Measurements from ENCODE around the gene MBTD1. TPM values are rescaled to one million over a fixed set of nuclear protein-coding genes. Genes with fewer than 3 reads are reported as not detected.

The MBTD1 gene
- total and polyA plus RNA-seq, 9 donors, result 17.3 to 25.0 (median 20.6) TPM

GRCh38 chr17:51150932-51151331 is 108.9 kb downstream of the MBTD1 start:
- Histone ChIP-seq H3K4me3 (ENCODE audit: low read length) (no peak overlapping the region), H3K27me3 (ENCODE audit: control insufficient read depth, insufficient read depth, low read length) (no peaks in the 10 kb centered on the region), H3K27ac (ENCODE audit: low read length) (no peak overlapping the region), H3K4me1 (ENCODE audit: control insufficient read depth, insufficient read depth, low read length) (peaks cover 5% of the 10 kb centered on the region), H3K36me3 (ENCODE audit: control insufficient read depth, insufficient read depth, low read length) (no peaks in the 10 kb centered on the region), H3K9me3 (replicated peaks; ENCODE audit: control insufficient read depth, low read depth, low read length) (no peaks in the 10 kb centered on the region)
- DNase-seq, result no peak
- no CpG with 5 or more reads among the region's 5 CpGs for WGBS (ENCODE audit: insufficient coverage)

- no peaks in the 10 kb centered on the region for H3K27me3 ChIP-seq (ENCODE audit: control insufficient read depth, insufficient read depth, low read length)
- no peak overlapping the region for H3K27ac ChIP-seq (ENCODE audit: low read length)
- H3K4me3 ChIP-seq (ENCODE audit: low read length), result no peak overlapping the region
- peaks cover 1% of the 10 kb centered on the region for H3K4me1 ChIP-seq (ENCODE audit: control insufficient read depth, insufficient read depth, low read length)
- no peak for DNase-seq
- WGBS (ENCODE audit: insufficient coverage), result no CpG with 5 or more reads among the region's 2 CpGs
- no peaks in the 10 kb centered on the region for H3K9me3 ChIP-seq (replicated peaks; ENCODE audit: control insufficient read depth, low read depth, low read length)
- no peaks in the 10 kb centered on the region for H3K36me3 ChIP-seq (ENCODE audit: control insufficient read depth, insufficient read depth, low read length)
Measured at GRCh38 chr17:51149163-51149562, 110.7 kb downstream of the MBTD1 start.

GRCh38 chr17:51147650-51148049 is 112.2 kb downstream of the MBTD1 start:
- H3K27ac ChIP-seq (ENCODE audit: low read length), result no peak overlapping the region
- no peaks in the 10 kb centered on the region for H3K36me3 ChIP-seq (ENCODE audit: control insufficient read depth, insufficient read depth, low read length)
- H3K4me3 ChIP-seq (ENCODE audit: low read length), result no peak overlapping the region
- H3K27me3 ChIP-seq (ENCODE audit: control insufficient read depth, insufficient read depth, low read length), result no peaks in the 10 kb centered on the region
- no CpG with 5 or more reads among the region's 4 CpGs for WGBS (ENCODE audit: insufficient coverage)
- DNase-seq, result no peak
- no peaks in the 10 kb centered on the region for H3K4me1 ChIP-seq (ENCODE audit: control insufficient read depth, insufficient read depth, low read length)
- H3K9me3 ChIP-seq (replicated peaks; ENCODE audit: control insufficient read depth, low read depth, low read length), result no peaks in the 10 kb centered on the region

GRCh38 chr17:51144266-51145022 is 115.4 kb downstream of the MBTD1 start:
- no peaks in the 10 kb centered on the region for H3K4me1 ChIP-seq (ENCODE audit: control insufficient read depth, insufficient read depth, low read length)
- no peaks in the 10 kb centered on the region for H3K36me3 ChIP-seq (ENCODE audit: control insufficient read depth, insufficient read depth, low read length)
- H3K27ac ChIP-seq (ENCODE audit: low read length), result no peak overlapping the region
- no peaks in the 10 kb centered on the region for H3K27me3 ChIP-seq (ENCODE audit: control insufficient read depth, insufficient read depth, low read length)
- H3K9me3 ChIP-seq (replicated peaks; ENCODE audit: control insufficient read depth, low read depth, low read length), result no peaks in the 10 kb centered on the region
- no CpG with 5 or more reads among the region's 6 CpGs for WGBS (ENCODE audit: insufficient coverage)
- H3K4me3 ChIP-seq (ENCODE audit: low read length), result no peak overlapping the region
- DNase-seq, result no peak

GRCh38 chr17:51142597-51142996 is 117.3 kb downstream of the MBTD1 start:
- no CpG with 5 or more reads among the region's 2 CpGs for WGBS (ENCODE audit: insufficient coverage)
- Histone ChIP-seq H3K4me1 (ENCODE audit: control insufficient read depth, insufficient read depth, low read length) (no peaks in the 10 kb centered on the region), H3K27ac (ENCODE audit: low read length) (no peak overlapping the region), H3K4me3 (ENCODE audit: low read length) (no peak overlapping the region), H3K9me3 (replicated peaks; ENCODE audit: control insufficient read depth, low read depth, low read length) (no peaks in the 10 kb centered on the region), H3K36me3 (ENCODE audit: control insufficient read depth, insufficient read depth, low read length) (no peaks in the 10 kb centered on the region), H3K27me3 (ENCODE audit: control insufficient read depth, insufficient read depth, low read length) (no peaks in the 10 kb centered on the region)
- no peak for DNase-seq

- DNase-seq, result no peak
- 92% methylated on average over 3 of the region's 3 CpGs for WGBS (ENCODE audit: insufficient coverage)
- H3K4me3 ChIP-seq (ENCODE audit: low read length), result no peak overlapping the region
- no peaks in the 10 kb centered on the region for H3K9me3 ChIP-seq (replicated peaks; ENCODE audit: control insufficient read depth, low read depth, low read length)
- H3K27me3 ChIP-seq (ENCODE audit: control insufficient read depth, insufficient read depth, low read length), result no peaks in the 10 kb centered on the region
- no peak overlapping the region for H3K27ac ChIP-seq (ENCODE audit: low read length)
- H3K4me1 ChIP-seq (ENCODE audit: control insufficient read depth, insufficient read depth, low read length), result no peaks in the 10 kb centered on the region
- H3K36me3 ChIP-seq (ENCODE audit: control insufficient read depth, insufficient read depth, low read length), result no peaks in the 10 kb centered on the region
Measured at GRCh38 chr17:51135956-51136355, 123.9 kb downstream of the MBTD1 start.

- no peaks in the 10 kb centered on the region for H3K4me1 ChIP-seq (ENCODE audit: control insufficient read depth, insufficient read depth, low read length)
- WGBS (ENCODE audit: insufficient coverage), result no CpG with 5 or more reads among the region's 2 CpGs
Measured at GRCh38 chr17:51133365-51133764, 126.5 kb downstream of the MBTD1 start.

GRCh38 chr17:51132964-51133319 is 126.9 kb downstream of the MBTD1 start:
- H3K27me3 ChIP-seq (ENCODE audit: control insufficient read depth, insufficient read depth, low read length), result no peaks in the 10 kb centered on the region
- no peak overlapping the region for H3K4me3 ChIP-seq (ENCODE audit: low read length)
- H3K4me1 ChIP-seq (ENCODE audit: control insufficient read depth, insufficient read depth, low read length), result no peaks in the 10 kb centered on the region
- H3K27ac ChIP-seq (ENCODE audit: low read length), result no peak overlapping the region
- no peaks in the 10 kb centered on the region for H3K9me3 ChIP-seq (replicated peaks; ENCODE audit: control insufficient read depth, low read depth, low read length)
- DNase-seq, result no peak
- H3K36me3 ChIP-seq (ENCODE audit: control insufficient read depth, insufficient read depth, low read length), result no peaks in the 10 kb centered on the region

More at GRCh38 chr17:51133365-51133764, 126.5 kb downstream of the MBTD1 start:
- no peak overlapping the region for H3K4me3 ChIP-seq (ENCODE audit: low read length)
- no peaks in the 10 kb centered on the region for H3K36me3 ChIP-seq (ENCODE audit: control insufficient read depth, insufficient read depth, low read length)
- H3K27me3 ChIP-seq (ENCODE audit: control insufficient read depth, insufficient read depth, low read length), result no peaks in the 10 kb centered on the region
- H3K9me3 ChIP-seq (replicated peaks; ENCODE audit: control insufficient read depth, low read depth, low read length), result no peaks in the 10 kb centered on the region
- DNase-seq, result no peak
- no peak overlapping the region for H3K27ac ChIP-seq (ENCODE audit: low read length)

- no peak overlapping the region for H3K4me3 ChIP-seq (ENCODE audit: low read length)
- no peaks in the 10 kb centered on the region for H3K36me3 ChIP-seq (ENCODE audit: control insufficient read depth, insufficient read depth, low read length)
- H3K27ac ChIP-seq (ENCODE audit: low read length), result no peak overlapping the region
- H3K4me1 ChIP-seq (ENCODE audit: control insufficient read depth, insufficient read depth, low read length), result no peaks in the 10 kb centered on the region
- no peaks in the 10 kb centered on the region for H3K27me3 ChIP-seq (ENCODE audit: control insufficient read depth, insufficient read depth, low read length)
- 57% methylated on average over 1 of the region's 3 CpGs for WGBS (ENCODE audit: insufficient coverage)
- H3K9me3 ChIP-seq (replicated peaks; ENCODE audit: control insufficient read depth, low read depth, low read length), result no peaks in the 10 kb centered on the region
- peak; percentile 14 for DNase-seq
Measured at GRCh38 chr17:51128076-51128475, 131.8 kb downstream of the MBTD1 start.
